Measurements from ENCODE around the gene SUZ12.
"Not testable (repeated sequence)": the region's sequence is repeated elsewhere in the genome, so short reads cannot be mapped to it uniquely, and the experiment has no call there.

DNA sequence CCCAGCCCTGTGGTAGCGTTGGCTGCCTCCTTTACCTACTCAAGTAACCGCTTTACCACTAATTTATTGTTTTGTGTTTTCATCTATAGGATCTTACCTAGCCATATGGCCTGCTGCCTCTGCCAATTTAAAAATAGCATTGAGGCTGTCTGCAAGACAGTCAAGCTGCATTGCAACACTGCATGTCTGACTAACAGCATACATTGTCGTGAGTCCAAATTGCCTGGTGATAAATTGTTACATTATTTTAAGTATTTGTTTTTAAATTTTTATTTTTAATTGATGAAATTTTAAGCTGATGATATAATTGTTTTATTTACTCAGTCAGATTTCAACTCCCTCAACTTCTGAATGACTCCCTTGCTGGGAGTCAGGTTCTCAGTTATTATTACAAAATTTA, 108.8 kb downstream of the SUZ12 start:
- not testable (repeated sequence) for TF ChIP-seq NFIC (IDR thresholded peaks at IDR 0.05; ENCODE audit: borderline replicate concordance); RCOR1 (IDR thresholded peaks at IDR 0.05; ENCODE audit: low read length); TAF1 (IDR thresholded peaks at IDR 0.05; ENCODE audit: borderline replicate concordance, low read depth, low read length); RAD21 (IDR thresholded peaks at IDR 0.05; ENCODE audit: low read length); GABPA (IDR thresholded peaks at IDR 0.05; ENCODE audit: low read depth)
- TF ChIP-seq, protein P1, sequence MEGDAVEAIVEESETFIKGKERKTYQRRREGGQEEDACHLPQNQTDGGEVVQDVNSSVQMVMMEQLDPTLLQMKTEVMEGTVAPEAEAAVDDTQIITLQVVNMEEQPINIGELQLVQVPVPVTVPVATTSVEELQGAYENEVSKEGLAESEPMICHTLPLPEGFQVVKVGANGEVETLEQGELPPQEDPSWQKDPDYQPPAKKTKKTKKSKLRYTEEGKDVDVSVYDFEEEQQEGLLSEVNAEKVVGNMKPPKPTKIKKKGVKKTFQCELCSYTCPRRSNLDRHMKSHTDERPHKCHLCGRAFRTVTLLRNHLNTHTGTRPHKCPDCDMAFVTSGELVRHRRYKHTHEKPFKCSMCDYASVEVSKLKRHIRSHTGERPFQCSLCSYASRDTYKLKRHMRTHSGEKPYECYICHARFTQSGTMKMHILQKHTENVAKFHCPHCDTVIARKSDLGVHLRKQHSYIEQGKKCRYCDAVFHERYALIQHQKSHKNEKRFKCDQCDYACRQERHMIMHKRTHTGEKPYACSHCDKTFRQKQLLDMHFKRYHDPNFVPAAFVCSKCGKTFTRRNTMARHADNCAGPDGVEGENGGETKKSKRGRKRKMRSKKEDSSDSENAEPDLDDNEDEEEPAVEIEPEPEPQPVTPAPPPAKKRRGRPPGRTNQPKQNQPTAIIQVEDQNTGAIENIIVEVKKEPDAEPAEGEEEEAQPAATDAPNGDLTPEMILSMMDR (IDR thresholded peaks at IDR 0.05): not testable (repeated sequence)
- TF ChIP-seq, protein P2, sequence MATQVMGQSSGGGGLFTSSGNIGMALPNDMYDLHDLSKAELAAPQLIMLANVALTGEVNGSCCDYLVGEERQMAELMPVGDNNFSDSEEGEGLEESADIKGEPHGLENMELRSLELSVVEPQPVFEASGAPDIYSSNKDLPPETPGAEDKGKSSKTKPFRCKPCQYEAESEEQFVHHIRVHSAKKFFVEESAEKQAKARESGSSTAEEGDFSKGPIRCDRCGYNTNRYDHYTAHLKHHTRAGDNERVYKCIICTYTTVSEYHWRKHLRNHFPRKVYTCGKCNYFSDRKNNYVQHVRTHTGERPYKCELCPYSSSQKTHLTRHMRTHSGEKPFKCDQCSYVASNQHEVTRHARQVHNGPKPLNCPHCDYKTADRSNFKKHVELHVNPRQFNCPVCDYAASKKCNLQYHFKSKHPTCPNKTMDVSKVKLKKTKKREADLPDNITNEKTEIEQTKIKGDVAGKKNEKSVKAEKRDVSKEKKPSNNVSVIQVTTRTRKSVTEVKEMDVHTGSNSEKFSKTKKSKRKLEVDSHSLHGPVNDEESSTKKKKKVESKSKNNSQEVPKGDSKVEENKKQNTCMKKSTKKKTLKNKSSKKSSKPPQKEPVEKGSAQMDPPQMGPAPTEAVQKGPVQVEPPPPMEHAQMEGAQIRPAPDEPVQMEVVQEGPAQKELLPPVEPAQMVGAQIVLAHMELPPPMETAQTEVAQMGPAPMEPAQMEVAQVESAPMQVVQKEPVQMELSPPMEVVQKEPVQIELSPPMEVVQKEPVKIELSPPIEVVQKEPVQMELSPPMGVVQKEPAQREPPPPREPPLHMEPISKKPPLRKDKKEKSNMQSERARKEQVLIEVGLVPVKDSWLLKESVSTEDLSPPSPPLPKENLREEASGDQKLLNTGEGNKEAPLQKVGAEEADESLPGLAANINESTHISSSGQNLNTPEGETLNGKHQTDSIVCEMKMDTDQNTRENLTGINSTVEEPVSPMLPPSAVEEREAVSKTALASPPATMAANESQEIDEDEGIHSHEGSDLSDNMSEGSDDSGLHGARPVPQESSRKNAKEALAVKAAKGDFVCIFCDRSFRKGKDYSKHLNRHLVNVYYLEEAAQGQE (IDR thresholded peaks at IDR 0.05; ENCODE audit: low read depth, low read length): not testable (repeated sequence)
- TF ChIP-seq, protein P3, sequence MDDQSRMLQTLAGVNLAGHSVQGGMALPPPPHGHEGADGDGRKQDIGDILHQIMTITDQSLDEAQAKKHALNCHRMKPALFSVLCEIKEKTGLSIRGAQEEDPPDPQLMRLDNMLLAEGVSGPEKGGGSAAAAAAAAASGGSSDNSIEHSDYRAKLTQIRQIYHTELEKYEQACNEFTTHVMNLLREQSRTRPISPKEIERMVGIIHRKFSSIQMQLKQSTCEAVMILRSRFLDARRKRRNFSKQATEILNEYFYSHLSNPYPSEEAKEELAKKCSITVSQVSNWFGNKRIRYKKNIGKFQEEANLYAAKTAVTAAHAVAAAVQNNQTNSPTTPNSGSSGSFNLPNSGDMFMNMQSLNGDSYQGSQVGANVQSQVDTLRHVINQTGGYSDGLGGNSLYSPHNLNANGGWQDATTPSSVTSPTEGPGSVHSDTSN (IDR thresholded peaks at IDR 0.05): not testable (repeated sequence)
